A204.1 (cell line): ENCODE measurements around the gene OTOF.

Experiments used
- FAIRE-seq: peaks from 2 replicates; lab custom pipeline; 2012; peaks lifted over from hg19 to GRCh38; lab: Jason Lieb, UNC

Gene OTOF

GRCh38 chr2:26449278-26450030 is 28.5 kb downstream of the OTOF start:
- FAIRE-seq: no peak

GRCh38 chr2:26448651-26449050 is 29.3 kb downstream of the OTOF start:
- no peak for FAIRE-seq

- FAIRE-seq: no peak
Observed at GRCh38 chr2:26444236-26444635, 33.7 kb downstream of the OTOF start.

- FAIRE-seq: no peak
Observed at GRCh38 chr2:26442707-26443106, 35.2 kb downstream of the OTOF start.

- no peak for FAIRE-seq
Observed at GRCh38 chr2:26442301-26442700, 35.6 kb downstream of the OTOF start.

GRCh38 chr2:26438926-26439325 is 39.0 kb downstream of the OTOF start:
- no peak for FAIRE-seq

- no peak for FAIRE-seq
Observed at GRCh38 chr2:26438526-26438925, 39.4 kb downstream of the OTOF start.

GRCh38 chr2:26435106-26435505 is 42.8 kb downstream of the OTOF start:
- no peak for FAIRE-seq

- no peak for FAIRE-seq
Observed at GRCh38 chr2:26432859-26433258, 45.1 kb downstream of the OTOF start.

- FAIRE-seq: no peak
Observed at GRCh38 chr2:26432363-26432762, 45.6 kb downstream of the OTOF start.

GRCh38 chr2:26430826-26431225 is 47.1 kb downstream of the OTOF start:
- FAIRE-seq: no peak

GRCh38 chr2:26429779-26430578 is 47.9 kb downstream of the OTOF start:
- FAIRE-seq: no peak

GRCh38 chr2:26428846-26429245 is 49.1 kb downstream of the OTOF start:
- no peak for FAIRE-seq

GRCh38 chr2:26424221-26424620 is 53.7 kb downstream of the OTOF start:
- FAIRE-seq: no peak

- no peak for FAIRE-seq
Observed at GRCh38 chr2:26423750-26424149, 54.2 kb downstream of the OTOF start.

GRCh38 chr2:26422947-26423629 is 54.8 kb downstream of the OTOF start:
- FAIRE-seq: no peak

- no peak for FAIRE-seq
Observed at GRCh38 chr2:26421961-26422360, 56.0 kb downstream of the OTOF start.

GRCh38 chr2:26414311-26414710 is 63.6 kb downstream of the OTOF start:
- FAIRE-seq: no peak

- no peak for FAIRE-seq
Observed at GRCh38 chr2:26412091-26412673, 65.7 kb downstream of the OTOF start.

GRCh38 chr2:26411419-26411818 is 66.5 kb downstream of the OTOF start:
- no peak for FAIRE-seq

GRCh38 chr2:26410764-26411243 is 67.1 kb downstream of the OTOF start:
- FAIRE-seq: no peak

GRCh38 chr2:26409785-26410184 is 68.1 kb downstream of the OTOF start:
- FAIRE-seq: no peak

- no peak for FAIRE-seq
Observed at GRCh38 chr2:26407526-26407925, 70.4 kb downstream of the OTOF start.
